Measurements from ENCODE around the gene KCNJ15. TPM values are rescaled to one million over a fixed set of nuclear protein-coding genes. Genes with fewer than 3 reads are reported as not detected.

KCNJ15 gene
- total and polyA plus RNA-seq, 10 of the 15 experiments (the other 5 are each of a cell fraction or from before 2014, with no cell fraction given): 0.05 to 2.7 (median 0.33) TPM; not detected in 6

GRCh38 chr21:38343691-38344090 lies 86.9 kb downstream of the KCNJ15 start:
- no peak overlapping the region for H3K9ac ChIP-seq (ENCODE audit: control insufficient read depth, insufficient read depth, low read length)
- no peaks in the 10 kb centered on the region; a peak in 1 of 4 replicates for H3K27me3 ChIP-seq (replicated peaks in 1 of 2; ENCODE audit: control insufficient read depth in 2 of 2, insufficient read depth in 2 of 2, low read length in 1 of 2)
- H3K4me2 ChIP-seq (ENCODE audit: control insufficient read depth, insufficient read depth): no peak overlapping the region
- H3K4me3 ChIP-seq: no peak overlapping the region
- TF ChIP-seq CHD4 (IDR thresholded peaks at IDR 0.05): no peak
- no peak for TF ChIP-seq BACH1 (IDR thresholded peaks at IDR 0.05; ENCODE audit: borderline replicate concordance)
- TF ChIP-seq NFXL1 (IDR thresholded peaks at IDR 0.05; ENCODE audit: borderline replicate concordance): no peak
- TF ChIP-seq ZNF24 (IDR thresholded peaks at IDR 0.05): no peak
- TF ChIP-seq RELA (IDR thresholded peaks at IDR 0.05; ENCODE audit: borderline replicate concordance, partially characterized antibody): no peak
- TF ChIP-seq MXI1 (IDR thresholded peaks at IDR 0.05; ENCODE audit: low read depth, low read length): no peak
- no peak for TF ChIP-seq PBX3 (IDR thresholded peaks at IDR 0.05; ENCODE audit: insufficient replicate concordance, low read depth, low read length)
- no peak for TF ChIP-seq TCF7 (IDR thresholded peaks at IDR 0.05; ENCODE audit: borderline replicate concordance)
- TF ChIP-seq POLR2AphosphoS5 (IDR thresholded peaks at IDR 0.05; ENCODE audit: low read length): no peak
- no peak for TF ChIP-seq PRDM15 (CRISPR knock-in tag; IDR thresholded peaks at IDR 0.05)
- TF ChIP-seq RCOR1 (conservative IDR thresholded peaks at IDR 0.05; ENCODE audit: low read depth, low read length): no peak
- TF ChIP-seq MYB (IDR thresholded peaks at IDR 0.05; ENCODE audit: borderline replicate concordance, low read depth, low read length): no peak
- no peak for TF ChIP-seq CBFB (IDR thresholded peaks at IDR 0.05; ENCODE audit: low read depth)
- TF ChIP-seq SREBF1 (IDR thresholded peaks at IDR 0.05; ENCODE audit: low read length): no peak
- no peak for TF ChIP-seq E4F1 (IDR thresholded peaks at IDR 0.05; ENCODE audit: borderline replicate concordance, partially characterized antibody)
- no peak for TF ChIP-seq RUNX3 (IDR thresholded peaks at IDR 0.05; ENCODE audit: low read length)
- TF ChIP-seq SPI1 (IDR thresholded peaks at IDR 0.05; ENCODE audit: borderline replicate concordance, insufficient read depth, low read depth, low read length): no peak
- WGBS (ENCODE audit: insufficient coverage, insufficient replicate concordance, low lambda C conversion rate, missing lambda C conversion rate): 62% methylated on average over 6 of the region's 6 CpGs
- no TSS peak for BruUV-seq (replicated peaks)
- FAIRE-seq: no peak
- ChIA-PET RAD21 (ENCODE audit: unreplicated experiment) (interaction anchor here (1.6 kb wide), 1 partner anchor 9 kb away, joined by 6 read pairs; no protein-coding TSS in a partner anchor), CTCF (interaction anchor here (2.1 kb wide), 1 partner anchor 9 kb away, joined by 10 read pairs; no protein-coding TSS in a partner anchor), POLR2A (no interaction called here), SMC1A (ENCODE audit: uncharacterized antibody, unreplicated experiment) (interaction anchor here (0.5 to 1.8 kb wide), 3 partner anchors 9 to 127 kb away, joined by 3 to 4 read pairs (median 3); no protein-coding TSS in a partner anchor)
- no peaks in the 10 kb centered on the region for H3K4me1 ChIP-seq (ENCODE audit: control insufficient read depth, insufficient read depth, low read length)
- no peak for DNase-seq (ENCODE audit: low read depth, low spot score)
- ATAC-seq: no peak
- H4K20me1 ChIP-seq (ENCODE audit: control insufficient read depth, insufficient read depth): no peaks in the 10 kb centered on the region
- H2AFZ ChIP-seq (ENCODE audit: control insufficient read depth, low read depth, low read length): no peak overlapping the region
- H3K36me3 ChIP-seq (ENCODE audit: control insufficient read depth in 2 of 2, insufficient read depth in 2 of 2, low read length in 1 of 2): no peaks in the 10 kb centered on the region
- intact Hi-C loops (cut with micrococcal nuclease; ENCODE audit: unreplicated experiment) (no loop called here), in situ Hi-C loops (cut with MboI) (no loop called here)
- H3K27ac ChIP-seq (ENCODE audit: control insufficient read depth, insufficient read depth): no peak overlapping the region
- H3K79me2 ChIP-seq (ENCODE audit: control insufficient read depth, insufficient read depth, low read length): no peaks in the 10 kb centered on the region
- no peaks in the 10 kb centered on the region; the same call in 2 of the 3 replicates for H3K9me3 ChIP-seq (replicated peaks; ENCODE audit: control insufficient read depth, insufficient read depth, low read length)

All from GM12878 (cell line).